Activated B cell treated with CpG ODN at 0.5 μM for 24 hours (primary cell): ENCODE results near the gene CAMSAP1. TPM values are rescaled to one million over a fixed set of nuclear protein-coding genes. Genes with fewer than 3 reads are reported as not detected.
"Not testable (repeated sequence)": the region's sequence is repeated elsewhere in the genome, so short reads cannot be mapped to it uniquely, and the experiment has no call there.

Experiments used
- ATAC-seq: fragments of 200-7000 bp; cut with Tn5 transposase; one replicate; pipeline ENCODE4 v1.10.0; 2021; ENCODE audit warnings: low read depth, mild to moderate bottlenecking, moderate library complexity
- CTCF ChIA-PET: fragments of 350-600 bp; sonication (Branson Sonifier 250); formaldehyde crosslinking; loops from one replicate; lab custom pipeline; 2021; ENCODE audit warnings: antibody characterized with exemption; lab: Charles Lee
- POLR2A ChIA-PET: fragments of 350-600 bp; sonication (Branson Sonifier 250); formaldehyde crosslinking; loops from one replicate; lab custom pipeline; 2021; ENCODE audit warnings: antibody characterized with exemption; lab: Charles Lee
- DNase-seq: peaks from one replicate; pipeline ENCODE4 v3.0.0; 2022
- H3K27ac Mint-ChIP-seq: one replicate; pipeline ENCODE4 v1.8.0; 2020; ENCODE audit warnings: mixed read lengths
- H3K27me3 Mint-ChIP-seq: one replicate; pipeline ENCODE4 v1.8.0; 2021; ENCODE audit warnings: mixed read lengths
- H3K36me3 Mint-ChIP-seq: one replicate; pipeline ENCODE4 v1.8.0; 2021; ENCODE audit warnings: low read depth, mixed read lengths
- H3K4me1 Mint-ChIP-seq: one replicate; pipeline ENCODE4 v1.8.0; 2021; ENCODE audit warnings: mixed read lengths
- H3K4me3 Mint-ChIP-seq: one replicate; pipeline ENCODE4 v1.8.0; 2020; ENCODE audit warnings: mild to moderate bottlenecking, mixed read lengths
- H3K9me3 Mint-ChIP-seq: one replicate; pipeline ENCODE4 v1.8.0; 2020; ENCODE audit warnings: mixed read lengths
- intact Hi-C: fragments of 100-400 bp; cut with micrococcal nuclease; formaldehyde crosslinking; loops from one replicate; pipeline ENCODE4 v1.15.1; 2024
- total RNA-seq: library from RNA; stranded (reverse); gene quantifications from 2 replicates; pipeline ENCODE4 v1.2.3, GENCODE V29; 2022
- TF ChIP-seq, protein P1 (sequence below): fragments of 200-600 bp; IDR thresholded peaks from one replicate; pipeline ENCODE4 v1.8.0; 2022; ENCODE audit warnings: antibody characterized with exemption, mild to moderate bottlenecking

Gene CAMSAP1
- total RNA-seq, 1 donor from 2014 or later: 16.9 TPM

GRCh38 chr9:135893104-135893503, 14.2 kb downstream of the CAMSAP1 start:
- TF ChIP-seq, protein P1, sequence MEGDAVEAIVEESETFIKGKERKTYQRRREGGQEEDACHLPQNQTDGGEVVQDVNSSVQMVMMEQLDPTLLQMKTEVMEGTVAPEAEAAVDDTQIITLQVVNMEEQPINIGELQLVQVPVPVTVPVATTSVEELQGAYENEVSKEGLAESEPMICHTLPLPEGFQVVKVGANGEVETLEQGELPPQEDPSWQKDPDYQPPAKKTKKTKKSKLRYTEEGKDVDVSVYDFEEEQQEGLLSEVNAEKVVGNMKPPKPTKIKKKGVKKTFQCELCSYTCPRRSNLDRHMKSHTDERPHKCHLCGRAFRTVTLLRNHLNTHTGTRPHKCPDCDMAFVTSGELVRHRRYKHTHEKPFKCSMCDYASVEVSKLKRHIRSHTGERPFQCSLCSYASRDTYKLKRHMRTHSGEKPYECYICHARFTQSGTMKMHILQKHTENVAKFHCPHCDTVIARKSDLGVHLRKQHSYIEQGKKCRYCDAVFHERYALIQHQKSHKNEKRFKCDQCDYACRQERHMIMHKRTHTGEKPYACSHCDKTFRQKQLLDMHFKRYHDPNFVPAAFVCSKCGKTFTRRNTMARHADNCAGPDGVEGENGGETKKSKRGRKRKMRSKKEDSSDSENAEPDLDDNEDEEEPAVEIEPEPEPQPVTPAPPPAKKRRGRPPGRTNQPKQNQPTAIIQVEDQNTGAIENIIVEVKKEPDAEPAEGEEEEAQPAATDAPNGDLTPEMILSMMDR: no peak
- H3K36me3 Mint-ChIP-seq: no peaks in the 10 kb centered on the region
- H3K4me1 Mint-ChIP-seq: peaks cover 52% of the 10 kb centered on the region
- no peak overlapping the region for H3K27ac Mint-ChIP-seq
- no peaks in the 10 kb centered on the region for H3K27me3 Mint-ChIP-seq
- intact Hi-C loops: no loop called here
- no peak for DNase-seq
- H3K9me3 Mint-ChIP-seq: no peaks in the 10 kb centered on the region
- no peak for ATAC-seq
- ChIA-PET CTCF (no interaction called here), POLR2A (no interaction called here)
- H3K4me3 Mint-ChIP-seq: no peak overlapping the region

GRCh38 chr9:135892327-135892726, 15.0 kb downstream of the CAMSAP1 start:
- H3K36me3 Mint-ChIP-seq, H3K9me3 Mint-ChIP-seq, H3K4me3 Mint-ChIP-seq, POLR2A ChIA-PET, H3K27me3 Mint-ChIP-seq, CTCF ChIA-PET, DNase-seq, H3K27ac Mint-ChIP-seq, ATAC-seq, intact Hi-C loops: not testable (repeated sequence)
- peaks cover 57% of the 10 kb centered on the region for H3K4me1 Mint-ChIP-seq

DNA sequence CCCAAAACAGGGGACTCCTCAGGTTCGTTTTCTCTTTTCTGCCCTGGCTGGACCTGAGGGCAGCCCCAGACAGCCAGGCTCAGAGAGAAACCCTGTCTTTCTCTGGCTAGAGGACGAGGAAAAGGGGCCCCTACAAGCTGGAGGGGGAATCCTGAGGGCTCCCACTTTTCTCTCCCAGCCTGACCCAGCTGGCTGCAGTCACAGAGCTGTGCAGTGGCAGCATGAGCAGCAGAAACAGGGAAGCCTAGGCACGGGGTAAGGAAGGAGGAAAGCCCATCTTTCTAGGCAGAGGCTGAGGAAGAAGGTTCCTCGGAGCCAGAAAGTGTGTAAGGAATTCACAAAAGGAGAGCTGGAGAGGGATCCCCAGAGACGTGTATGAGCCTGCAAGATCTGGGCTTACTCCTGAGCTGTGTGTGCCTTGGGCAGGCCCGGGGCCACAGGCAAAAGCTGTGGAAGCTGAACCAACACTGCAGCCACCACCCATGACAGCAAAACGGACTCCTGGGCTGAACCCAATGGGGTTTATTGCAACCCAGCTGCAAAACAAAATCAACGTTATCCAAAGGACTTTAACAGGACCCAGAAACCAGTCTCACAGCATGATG, 16.2 kb downstream of the CAMSAP1 start:
- no peaks in the 10 kb centered on the region for H3K27me3 Mint-ChIP-seq
- H3K4me3 Mint-ChIP-seq: no peak overlapping the region
- POLR2A ChIA-PET: no interaction called here
- CTCF ChIA-PET: no interaction called here
- peaks cover 62% of the 10 kb centered on the region for H3K4me1 Mint-ChIP-seq
- no peaks in the 10 kb centered on the region for H3K9me3 Mint-ChIP-seq
- TF ChIP-seq, protein P1: no peak
- no peak overlapping the region for H3K27ac Mint-ChIP-seq
- no peak for ATAC-seq
- no peaks in the 10 kb centered on the region for H3K36me3 Mint-ChIP-seq
- no peak for DNase-seq
- intact Hi-C loops: no loop called here

- no peaks in the 10 kb centered on the region for H3K36me3 Mint-ChIP-seq
- ChIA-PET POLR2A (interaction anchor here (0.5 kb wide), 1 partner anchor 14 kb away, joined by 3 read pairs; no protein-coding TSS in a partner anchor), CTCF (no interaction called here)
- no peaks in the 10 kb centered on the region for H3K9me3 Mint-ChIP-seq
- ATAC-seq: no peak
- TF ChIP-seq, protein P1: no peak
- intact Hi-C loops: no loop called here
- H3K4me1 Mint-ChIP-seq: peaks cover 57% of the 10 kb centered on the region
- no peak overlapping the region for H3K27ac Mint-ChIP-seq
- DNase-seq: no peak
- no peak overlapping the region for H3K4me3 Mint-ChIP-seq
- no peaks in the 10 kb centered on the region for H3K27me3 Mint-ChIP-seq
Observed at GRCh38 chr9:135890190-135891026, 16.9 kb downstream of the CAMSAP1 start.

DNA sequence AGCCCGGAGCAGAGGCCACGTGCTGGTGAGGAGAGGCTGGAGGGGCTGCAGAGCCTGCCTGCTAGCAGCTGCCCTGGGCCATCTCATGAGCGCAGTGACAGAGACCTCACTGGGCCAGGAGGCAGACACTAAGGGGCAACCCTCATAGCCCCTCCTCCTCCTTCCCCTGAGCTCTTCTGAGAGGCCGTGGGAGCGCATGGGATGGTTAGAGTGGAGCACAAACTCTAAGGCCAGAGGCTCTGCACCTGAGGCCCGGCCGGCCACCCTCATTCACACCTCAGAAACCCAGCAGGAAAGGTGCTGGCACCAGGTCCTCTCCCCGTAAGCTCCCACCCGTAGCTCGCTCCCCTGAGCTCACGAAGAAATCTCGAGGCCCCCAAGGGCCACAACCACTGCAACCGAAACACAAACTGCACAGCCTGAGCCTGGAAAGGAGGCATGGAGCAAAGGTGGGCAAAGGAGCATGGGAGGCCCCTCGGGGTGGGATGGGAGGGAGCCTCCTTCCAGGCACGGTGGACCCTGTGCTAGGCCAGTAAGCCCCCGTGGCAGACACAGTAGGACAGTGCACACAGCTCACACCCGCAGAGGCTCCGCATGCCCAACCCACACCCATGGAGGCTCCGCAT, 17.7 kb downstream of the CAMSAP1 start:
- Mint-ChIP-seq H3K27me3 (no peaks in the 10 kb centered on the region), H3K36me3 (no peaks in the 10 kb centered on the region), H3K4me1 (peaks cover 57% of the 10 kb centered on the region), H3K27ac (no peak overlapping the region), H3K4me3 (no peak overlapping the region), H3K9me3 (no peaks in the 10 kb centered on the region)
- DNase-seq: no peak
- POLR2A ChIA-PET: no interaction called here
- CTCF ChIA-PET: interaction anchor here (0.9 to 1.2 kb wide), 2 partner anchors 77 to 233 kb away, joined by 3 to 4 read pairs; no protein-coding TSS in a partner anchor
- ATAC-seq: no peak
- intact Hi-C loops: no loop called here
- TF ChIP-seq, protein P1: no peak
